H1 (cell line): Measurements from ENCODE around the gene TOB1. TPM values are rescaled to one million over a fixed set of nuclear protein-coding genes. Genes with fewer than 3 reads are reported as not detected.

Experiments used
- BACH1 ChIP-seq: IDR thresholded peaks from 2 replicates; pipeline ENCODE4 v1.6.1; 2012; ENCODE audit warnings: low read length, improper control_type of control experiment
- KDM4A ChIP-seq: IDR thresholded peaks from one replicate; pipeline ENCODE4 v1.7.1; 2012; ENCODE audit warnings: low read depth, mild to moderate bottlenecking, moderate library complexity, low read length, inconsistent platforms; ENCODE audit not compliant: severe bottlenecking
- SUZ12 ChIP-seq: fragments of 200-600 bp; sonication (generic); IDR thresholded peaks from 2 replicates; pipeline ENCODE4 v1.6.1; 2012; ENCODE audit warnings: mild to moderate bottlenecking, inconsistent platforms, low read length, moderate library complexity, mixed read lengths
- TEAD4 ChIP-seq: IDR thresholded peaks from 2 replicates; pipeline ENCODE4 v1.6.1; 2012; ENCODE audit warnings: low read depth, low read length, inconsistent platforms, mixed read lengths
- polyA plus RNA-seq, 7 experiments: library from polyadenylated mRNA; depleted of rRNA in 3 of 7; stranded (reverse) in 5 of 7; unstranded in 2 of 7; fragments of >200 nt in 5 of 7; fragments of 200-250 nt in 2 of 7; gene quantifications; 1 replicate in 5 of 7; 2 replicates in 1 of 7; 4 replicates in 1 of 7; pipeline versions ENCODE4 v1.2.1 to v1.2.3, GENCODE V29; 2011 to 2013; ENCODE audit warnings: missing spikeins in 2 of 7, mixed read lengths in 2 of 7
- total RNA-seq: library from RNA; stranded (reverse); fragmentation: NEBNext Ultra II Directional; extraction: Animal tissue kit (Norgen Biotek cat#: 25700); gene quantifications from 2 replicates; pipeline ENCODE4 v1.2.1, GENCODE V29; 2021

TOB1 gene
- total and polyA plus RNA-seq, 2 of the 8 experiments (the other 6 are each of a cell fraction or from before 2014, with no cell fraction given) = 14.4 to 20.8 TPM

- TF ChIP-seq KDM4A (no peak), SUZ12 (no peak), BACH1 (no peak), TEAD4 (no peak)
- TF ChIP-seq, all 59 proteins: peak for 6
Observed at GRCh38 chr17:50865060-50865867, 890 bp downstream of the TOB1 start (continued).
